NCI-H1694 (cell line): ENCODE results near the gene AVPR2.

ENCODE experiments used
- DNase-seq: peaks from one replicate; lab custom pipeline; 2025; lab: John Stamatoyannopoulos, UW

Gene AVPR2

DNA sequence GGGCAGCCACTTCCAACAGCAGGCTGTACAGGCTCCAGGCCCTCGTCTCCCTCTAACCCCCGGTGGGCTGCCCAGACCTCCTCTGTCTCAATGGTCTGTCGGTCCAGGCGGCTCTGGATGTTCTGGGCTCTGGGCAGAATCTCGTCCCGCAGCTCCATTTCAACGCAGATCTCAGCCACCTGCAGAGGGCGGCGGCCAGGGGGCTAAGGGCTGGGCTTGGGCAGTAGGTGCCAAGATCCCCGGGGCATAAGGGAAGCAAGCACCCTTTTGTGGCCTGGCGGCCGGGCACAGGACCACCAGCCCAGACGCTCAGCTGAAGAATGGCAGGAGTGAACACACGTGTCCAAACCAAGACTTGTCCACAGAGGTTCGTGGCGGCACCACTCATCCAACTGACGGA, 9.2 kb downstream of the AVPR2 start:
- no peak for DNase-seq

DNA sequence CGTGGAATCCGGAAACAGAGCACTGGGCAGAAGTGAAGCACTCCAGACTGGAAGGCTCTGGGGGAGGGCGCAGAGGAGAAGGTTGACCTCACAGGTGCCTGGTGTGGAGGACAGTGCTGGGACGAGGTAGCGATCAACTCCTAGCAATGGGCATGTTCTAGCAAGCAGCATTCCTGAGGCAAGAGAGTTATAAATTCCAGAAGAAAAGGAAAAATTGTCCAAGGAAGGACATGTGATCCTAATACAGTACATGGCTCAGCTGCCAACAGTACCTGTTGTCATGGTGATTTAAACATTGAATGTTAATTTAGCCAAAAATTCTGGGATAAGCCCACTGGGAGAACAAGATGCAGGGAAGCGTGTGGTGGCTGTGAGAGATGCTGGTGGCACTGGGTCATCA, 13.4 kb downstream of the AVPR2 start:
- DNase-seq = no peak

DNA sequence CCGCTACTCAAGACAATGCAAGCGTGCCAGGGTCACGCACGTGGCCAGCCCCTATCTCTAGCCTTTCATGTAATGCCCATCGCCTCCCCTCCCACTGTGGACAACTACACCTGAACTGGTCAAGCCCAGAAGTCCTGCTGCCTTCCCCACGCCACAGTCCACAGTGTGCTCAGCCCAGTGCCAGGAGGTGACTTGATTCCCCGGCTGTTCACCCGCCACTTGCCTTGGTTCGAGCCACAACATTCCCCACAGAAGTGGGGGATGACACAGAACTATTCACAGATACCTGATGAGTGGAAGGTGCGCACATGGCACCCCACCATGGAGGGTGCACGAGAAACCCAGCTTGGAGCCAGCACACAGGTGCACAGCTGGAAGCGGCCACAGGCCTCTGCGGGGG, 14.8 kb downstream of the AVPR2 start:
- DNase-seq = no peak

DNA sequence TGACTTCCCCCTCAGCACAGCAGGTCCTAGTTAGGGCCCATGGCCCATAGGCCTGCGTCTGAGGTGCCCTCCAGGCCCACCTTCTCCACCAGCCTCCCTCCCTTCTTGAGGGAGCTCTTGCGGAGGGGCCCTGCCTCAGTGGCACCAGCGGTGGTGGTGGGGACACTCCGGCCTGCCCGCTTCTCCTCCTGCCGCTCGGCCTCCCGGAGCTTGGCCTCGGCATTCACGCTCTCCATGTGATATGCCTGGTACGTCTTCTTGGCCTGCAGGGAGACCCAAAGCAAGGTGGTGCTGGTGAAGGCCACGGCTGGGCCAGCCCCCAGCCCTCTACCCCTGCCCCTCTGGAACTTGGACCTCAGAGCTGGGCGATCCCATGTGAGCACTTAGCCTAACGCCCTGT, 16.1 kb downstream of the AVPR2 start:
- no peak for DNase-seq

DNA sequence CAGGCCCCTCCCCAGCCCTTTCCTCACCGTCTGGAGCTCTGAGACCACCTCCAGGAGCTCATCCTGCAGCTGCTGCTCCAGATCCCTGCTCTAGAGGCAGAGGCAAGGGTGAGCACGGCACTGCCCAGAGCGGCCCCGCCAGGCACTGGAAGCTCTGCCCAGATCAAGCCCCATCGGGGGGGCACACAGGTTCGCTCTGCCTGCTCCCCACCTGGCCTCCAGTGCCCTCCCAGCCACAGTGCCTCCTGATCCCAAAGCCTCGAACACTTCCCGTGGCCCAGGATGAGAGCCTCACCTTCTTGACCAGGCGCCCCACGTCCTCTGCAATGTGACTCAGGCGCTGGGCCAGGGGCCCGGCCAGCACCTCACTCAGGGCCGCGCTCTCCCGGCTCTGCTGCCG, 16.6 kb downstream of the AVPR2 start:
- no peak for DNase-seq

DNA sequence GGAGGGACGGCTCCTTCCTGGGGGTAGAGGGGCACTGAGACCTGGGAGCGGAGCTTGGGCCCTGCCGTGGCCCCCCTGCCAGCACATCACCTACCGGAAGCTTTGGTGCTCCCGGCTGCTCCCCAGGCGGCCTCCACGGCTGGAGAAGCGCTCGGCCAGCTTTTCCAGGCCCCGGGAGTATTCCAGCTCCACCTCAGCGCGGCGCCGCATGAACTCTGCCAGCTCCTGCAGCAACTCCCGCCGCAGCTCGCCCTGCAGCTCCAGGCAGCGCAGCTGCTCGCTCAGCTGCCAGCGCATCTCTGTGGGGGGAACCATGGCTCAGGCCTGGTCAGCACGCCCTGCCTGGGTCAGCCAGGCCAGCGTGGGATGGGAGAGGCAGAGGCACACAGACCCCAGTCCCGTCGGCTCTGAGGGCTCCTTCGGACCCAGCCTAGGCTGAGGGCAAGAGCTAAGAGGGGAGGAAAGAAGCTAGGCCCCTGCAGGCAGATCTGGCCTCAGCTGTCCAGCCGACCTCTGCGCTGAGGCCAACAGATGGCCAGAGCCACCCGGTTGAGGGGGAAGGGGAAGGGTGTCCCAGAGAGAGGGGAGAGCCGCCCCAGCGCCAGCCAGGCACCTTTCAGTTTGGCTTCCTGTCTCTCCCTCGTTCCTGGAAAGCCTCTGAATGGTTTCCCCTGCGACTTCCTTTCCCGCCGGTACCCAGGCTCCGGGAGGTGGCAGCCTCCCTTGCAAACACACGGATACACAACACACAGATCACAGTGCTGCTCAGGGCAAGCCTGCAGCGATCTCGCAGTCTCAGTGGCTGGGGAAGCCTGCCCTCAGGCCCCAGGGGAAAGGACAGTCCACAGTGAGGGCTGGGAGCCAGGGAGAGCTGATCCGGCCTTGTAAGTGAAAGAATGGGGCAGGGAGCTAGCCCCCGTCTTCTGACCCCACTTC, 17.3 kb downstream of the AVPR2 start:
- peak; percentile 32 for DNase-seq

DNA sequence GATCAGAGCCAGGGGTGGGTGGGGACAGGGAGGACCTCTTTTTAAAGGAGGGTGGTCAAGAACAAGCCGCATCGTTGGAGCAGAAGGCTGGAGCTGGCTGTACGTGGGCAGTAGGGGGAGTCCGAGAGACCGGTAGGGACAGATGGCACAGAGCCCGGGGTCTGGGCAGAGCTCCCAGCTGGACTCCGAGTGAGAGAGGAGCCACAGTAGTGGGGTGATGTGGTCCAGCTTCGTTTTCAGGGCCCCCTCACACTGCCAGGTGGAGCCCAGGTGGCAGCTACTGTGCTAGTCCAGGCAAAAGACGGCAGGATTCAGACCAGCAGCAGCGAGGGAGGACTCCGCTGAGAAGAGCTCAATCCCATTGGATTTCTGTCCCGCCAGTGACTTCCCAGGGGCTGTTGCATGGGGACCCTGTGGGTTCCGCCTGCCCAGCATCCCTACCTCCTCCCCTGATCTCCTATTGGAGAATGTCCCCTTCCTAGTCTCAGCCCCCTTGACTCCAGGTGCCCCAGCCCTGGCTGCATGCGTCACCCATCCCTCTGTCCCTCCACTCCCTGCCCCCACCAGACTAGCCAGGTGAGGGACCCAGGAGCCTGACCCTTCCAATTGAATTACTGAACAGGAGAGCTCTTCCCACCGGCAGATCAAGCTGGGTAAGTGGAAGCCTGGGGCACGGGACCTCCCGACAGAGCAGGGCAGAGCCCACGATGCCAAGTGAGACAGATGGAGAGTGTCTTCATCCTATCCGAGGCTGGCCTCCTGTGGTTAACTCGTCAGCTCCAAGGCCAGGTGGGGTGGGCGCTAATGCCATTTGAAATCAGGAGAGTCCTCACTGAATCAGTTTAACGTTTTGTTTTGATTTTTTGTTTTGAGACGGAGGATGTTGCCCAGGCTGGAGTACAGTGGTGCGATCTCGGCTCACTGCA, 18.7 kb downstream of the AVPR2 start:
- peak; percentile 30 for DNase-seq

DNA sequence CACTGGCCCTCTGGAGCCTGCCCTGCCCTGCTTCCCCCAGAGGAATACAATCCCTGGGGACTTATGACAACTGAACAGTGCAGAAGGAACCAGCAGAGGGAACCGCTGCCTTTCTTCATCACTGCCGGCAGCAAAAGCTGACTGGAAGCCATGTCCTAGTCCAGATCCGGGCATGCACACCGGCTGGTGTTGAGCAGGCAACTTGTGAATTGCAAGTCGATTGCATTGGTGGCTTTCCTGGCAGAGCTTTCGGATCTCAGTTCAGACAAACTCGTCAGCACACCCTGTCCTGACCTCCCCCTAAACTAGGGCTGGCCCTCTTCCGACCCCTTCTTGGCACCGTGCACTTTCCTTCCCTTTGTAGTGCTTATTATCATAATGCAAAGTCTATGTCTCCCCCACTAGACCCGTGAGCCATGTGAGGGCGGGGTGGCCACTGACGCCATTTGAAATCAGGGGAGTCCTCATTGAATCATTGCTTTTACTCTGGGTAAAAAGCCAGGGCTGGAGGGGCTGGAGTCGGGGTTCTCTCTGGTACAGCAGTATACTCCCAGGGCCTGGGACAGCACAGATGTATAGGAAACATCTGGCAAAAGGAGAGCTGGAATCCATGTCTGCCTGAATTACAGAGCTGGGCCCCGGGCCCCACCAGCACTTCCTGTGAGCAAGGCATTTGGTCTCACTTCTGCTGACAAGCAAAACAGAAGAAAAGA, 19.8 kb downstream of the AVPR2 start:
- peak; percentile 57 for DNase-seq

DNA sequence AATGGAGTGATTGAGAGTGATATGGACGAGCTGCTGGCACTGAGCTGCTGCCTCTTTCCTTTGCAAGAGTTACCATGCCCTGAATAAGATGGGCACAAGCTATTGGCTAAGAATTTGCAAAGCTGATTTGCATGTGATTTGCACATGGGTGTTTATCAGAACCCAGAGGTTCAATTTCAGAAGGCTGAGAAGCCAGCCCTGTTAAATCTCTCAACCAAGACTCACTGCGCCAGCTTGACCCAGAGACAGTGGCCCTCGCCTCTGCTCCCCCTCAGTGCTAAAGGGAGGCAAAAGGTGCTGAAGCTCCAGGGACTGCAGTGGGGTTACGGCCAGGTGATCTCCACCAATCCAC, 20.9 kb downstream of the AVPR2 start:
- no peak for DNase-seq

DNA sequence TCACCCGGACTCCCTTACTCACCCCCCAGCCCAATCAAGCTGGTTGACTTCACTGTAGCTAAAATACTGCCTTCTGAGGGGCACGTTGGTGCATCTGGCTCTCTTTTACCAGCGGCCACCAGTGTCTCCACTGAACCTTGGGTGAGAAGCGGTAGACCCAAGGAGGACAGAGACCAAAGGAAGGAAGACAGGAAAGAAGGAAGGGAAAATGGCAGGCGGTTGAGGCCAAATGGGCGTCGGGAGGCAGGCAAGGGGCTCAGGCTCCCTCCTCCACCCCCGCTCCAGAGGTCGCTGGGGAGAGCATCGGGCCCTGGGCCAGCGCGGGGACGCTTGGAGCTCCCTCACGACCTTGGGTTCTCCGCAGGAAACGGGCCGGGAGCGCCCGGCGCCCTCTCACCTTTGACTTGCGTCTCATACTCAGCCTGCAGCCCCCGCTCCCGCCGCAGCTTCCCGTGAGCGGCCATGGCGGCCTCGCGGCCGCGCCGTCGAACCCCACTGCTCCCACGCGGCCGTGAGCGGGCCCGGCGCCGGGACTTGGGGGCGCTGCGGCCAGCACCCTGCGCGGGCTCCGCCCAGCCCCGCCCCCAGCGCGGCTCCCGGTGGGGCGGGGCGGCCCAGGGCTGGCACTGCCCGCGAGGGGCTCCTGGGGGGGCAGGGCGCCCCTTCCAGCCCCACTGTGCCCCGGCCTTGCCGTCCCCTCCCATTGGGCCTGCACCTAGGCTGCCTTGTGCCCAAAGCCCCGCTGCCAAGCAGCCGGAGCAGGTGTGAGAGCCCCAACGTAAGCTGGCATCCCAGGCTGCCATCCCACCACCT, 21.5 kb downstream of the AVPR2 start, which contains the start of gene ARHGAP4:
Gene ARHGAP4 (minus strand): TSS at position 526 of the 813 bp plus-strand sequence. CDS start 62 bp downstream, at position 464.
- no peak for DNase-seq

DNA sequence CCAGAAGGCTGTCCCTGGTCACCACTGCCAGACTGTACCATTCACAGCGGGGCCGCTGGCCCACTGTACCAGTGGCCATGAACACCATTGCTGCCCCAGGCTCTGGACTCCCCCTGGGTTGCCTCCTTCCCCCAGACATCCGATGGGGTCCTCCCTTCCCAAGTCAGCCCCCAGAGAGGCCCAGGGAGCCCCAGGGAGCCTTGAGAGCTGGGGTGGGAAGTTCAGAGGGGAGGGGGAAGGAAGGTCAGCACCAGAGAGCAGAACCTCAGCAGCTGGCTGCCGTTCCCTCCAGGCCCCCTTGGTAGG, 22.0 kb downstream of the AVPR2 start:
- no peak for DNase-seq

DNA sequence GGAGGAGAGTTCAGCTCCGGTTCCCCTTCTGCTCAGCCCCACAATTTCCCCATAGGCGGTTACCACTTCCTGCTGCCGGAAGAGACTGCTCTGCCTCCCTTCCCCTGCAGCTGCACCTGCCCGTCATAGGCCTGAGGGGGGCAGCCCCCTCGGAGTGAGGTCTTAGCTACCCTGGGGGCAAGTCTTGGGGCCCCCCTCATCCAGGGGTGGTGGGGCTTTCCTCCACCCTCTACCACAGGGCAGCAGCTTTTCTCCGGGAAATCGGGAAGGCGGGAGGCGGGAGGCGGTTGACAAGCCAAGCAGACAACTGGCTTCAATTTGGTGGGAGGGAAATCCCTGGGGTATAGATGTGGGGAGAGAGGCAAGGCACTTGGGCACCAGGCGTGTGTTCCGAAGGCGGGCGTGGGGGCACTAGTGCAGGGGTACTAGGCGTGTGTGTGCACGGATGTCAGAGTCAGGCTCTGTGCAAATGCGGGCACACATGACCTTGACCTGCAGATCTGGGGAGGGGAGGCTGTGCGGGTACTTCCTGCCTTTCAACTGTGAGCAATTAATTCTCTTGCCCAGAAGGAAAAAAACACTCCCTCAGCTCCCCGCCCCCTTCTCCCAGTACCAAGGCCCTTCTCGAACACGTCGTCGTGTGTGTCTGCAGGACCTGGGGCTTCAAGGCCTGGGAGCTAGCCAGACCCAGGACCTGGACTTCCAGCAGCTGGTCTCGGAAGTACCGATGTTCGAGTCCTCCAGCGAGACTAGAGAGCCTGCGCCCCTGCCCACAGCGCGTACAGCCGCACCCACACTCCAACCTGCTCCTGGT, 22.6 kb downstream of the AVPR2 start:
- DNase-seq = peak; percentile 73

DNA sequence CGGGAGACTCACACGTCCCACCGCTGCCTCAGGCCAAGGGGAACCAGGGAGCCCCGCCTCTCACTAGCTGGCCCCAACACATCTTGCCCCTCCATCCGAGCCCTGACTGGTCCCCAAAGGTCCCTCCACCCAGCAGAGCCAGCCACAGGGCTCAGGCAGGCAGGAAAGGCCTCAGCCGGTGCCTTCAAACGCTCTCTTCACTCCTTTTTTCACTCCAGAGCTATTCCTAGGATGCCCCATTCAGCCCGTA, 23.1 kb downstream of the AVPR2 start:
- DNase-seq = no peak

DNA sequence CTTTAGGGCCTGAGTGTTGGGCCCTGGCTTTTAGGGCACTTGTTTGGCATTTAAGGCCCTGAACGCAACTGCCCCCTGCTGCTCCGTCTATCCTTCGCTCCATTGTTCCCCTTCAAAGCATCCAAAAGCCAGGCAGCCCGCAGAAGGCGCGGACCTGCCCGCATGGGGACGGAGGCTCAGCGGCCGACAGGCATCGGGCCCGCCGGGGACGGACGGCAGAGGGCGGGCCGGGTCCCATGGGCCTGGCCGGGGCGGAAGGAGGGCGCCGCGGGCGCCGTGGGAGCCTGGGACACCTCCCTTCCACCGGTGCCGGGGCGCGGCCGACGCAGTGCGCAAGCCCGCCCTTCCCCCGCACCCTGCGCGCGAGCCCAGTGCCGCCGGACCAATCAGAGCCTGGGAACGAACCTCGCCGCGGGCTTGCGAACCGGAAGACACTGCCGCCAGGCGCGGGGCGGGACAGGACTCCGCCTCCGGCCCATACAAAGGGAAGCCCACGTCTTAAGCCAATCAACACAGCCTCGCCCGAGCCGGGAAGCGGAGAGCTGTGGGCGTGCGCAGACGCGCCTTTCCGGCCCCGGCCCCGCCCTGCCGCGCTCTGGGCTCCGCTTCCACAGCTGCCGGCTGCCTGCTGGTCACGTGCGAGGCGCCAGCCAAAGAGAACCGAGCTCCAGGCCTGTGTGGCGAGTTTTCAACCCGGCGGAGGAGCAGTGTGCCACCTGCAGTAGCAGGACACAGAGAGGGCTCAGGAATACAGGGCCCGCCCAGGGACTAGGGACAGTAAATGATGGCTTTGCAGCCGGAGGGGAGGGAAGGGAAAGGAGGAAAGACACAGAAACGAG, 23.7 kb downstream of the AVPR2 start:
- peak; percentile 95 for DNase-seq

DNA sequence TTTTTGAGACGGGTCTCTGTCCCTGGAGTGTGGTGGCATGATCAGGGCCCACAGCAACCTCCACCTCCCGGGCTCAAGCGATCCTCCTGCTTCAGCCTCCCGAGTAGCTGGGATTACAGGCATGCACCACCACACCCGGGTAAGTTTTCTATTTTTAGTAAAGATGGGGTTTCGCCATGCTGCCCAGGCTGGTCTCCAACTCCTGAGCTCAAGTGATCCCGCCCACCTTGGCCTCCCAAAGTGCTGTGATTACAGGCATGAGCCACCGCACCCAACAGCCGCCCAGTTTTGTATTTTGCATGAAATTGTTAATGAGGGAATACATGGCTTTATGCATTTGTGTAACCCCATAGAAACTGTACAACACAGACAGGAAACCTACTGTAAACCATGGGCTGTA, 24.4 kb downstream of the AVPR2 start:
- no peak for DNase-seq

DNA sequence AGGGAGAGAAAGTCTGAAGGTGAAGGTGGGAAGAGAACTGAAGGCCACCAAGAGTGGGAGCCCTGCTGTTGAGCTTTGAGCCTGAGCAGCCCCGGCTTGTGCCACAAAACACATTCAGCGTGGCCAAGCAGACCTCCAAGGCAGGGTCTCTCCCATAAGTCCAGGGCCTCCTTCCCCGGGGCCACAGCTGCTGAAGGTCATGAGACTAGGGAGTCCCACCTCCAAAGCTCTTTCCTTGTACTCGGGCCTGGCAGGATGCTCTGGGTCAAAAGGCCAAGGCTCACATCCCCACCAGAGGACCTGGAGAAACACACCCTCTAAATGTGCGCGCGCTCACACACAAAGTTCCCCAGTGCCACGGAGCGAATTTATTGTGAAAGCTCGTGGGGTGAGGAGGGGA, 25.1 kb downstream of the AVPR2 start:
- no peak for DNase-seq

DNA sequence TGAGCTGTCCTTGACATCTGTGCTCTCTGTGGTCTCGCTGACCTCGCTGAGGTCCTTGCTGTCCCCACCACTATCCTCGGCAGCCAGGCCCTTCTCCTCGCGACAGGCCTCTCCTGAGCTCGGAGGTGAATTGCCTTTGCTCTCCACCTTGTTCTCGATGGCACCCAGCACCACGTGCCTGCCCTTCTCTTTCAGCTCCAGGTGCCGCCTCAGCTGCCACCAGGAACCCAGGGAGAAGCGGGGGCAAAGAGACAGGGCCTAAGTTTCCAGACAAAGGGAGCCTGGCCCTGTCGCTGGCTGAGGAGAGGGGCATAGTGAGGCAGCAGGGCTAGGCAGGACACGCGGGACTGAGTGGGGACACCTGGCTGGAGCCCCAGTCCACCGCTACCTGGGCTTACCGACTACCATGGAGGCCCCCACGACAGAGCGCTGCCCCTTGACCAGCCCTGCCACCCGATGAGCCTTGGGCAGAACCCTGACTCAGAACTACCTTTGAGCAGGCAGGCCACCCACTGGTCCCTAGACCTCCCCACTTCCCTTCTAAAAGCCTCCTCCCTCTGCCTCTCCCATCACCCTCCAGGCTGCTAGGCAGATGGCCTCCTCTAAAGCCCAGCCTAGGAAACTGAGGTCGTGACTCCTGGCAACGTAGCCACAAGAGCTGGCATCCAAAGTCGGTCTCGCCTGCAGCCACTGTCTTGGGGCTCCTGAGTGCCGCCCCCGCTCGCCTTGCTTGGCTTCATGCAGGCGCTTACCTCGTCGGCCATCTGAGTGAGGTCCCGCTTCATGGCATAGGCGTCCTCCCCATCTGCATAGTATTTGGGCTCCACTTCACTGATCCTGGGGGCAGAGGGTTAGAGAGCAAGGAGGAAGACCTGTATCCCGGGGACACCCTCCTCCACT, 25.8 kb downstream of the AVPR2 start:
- no peak for DNase-seq

DNA sequence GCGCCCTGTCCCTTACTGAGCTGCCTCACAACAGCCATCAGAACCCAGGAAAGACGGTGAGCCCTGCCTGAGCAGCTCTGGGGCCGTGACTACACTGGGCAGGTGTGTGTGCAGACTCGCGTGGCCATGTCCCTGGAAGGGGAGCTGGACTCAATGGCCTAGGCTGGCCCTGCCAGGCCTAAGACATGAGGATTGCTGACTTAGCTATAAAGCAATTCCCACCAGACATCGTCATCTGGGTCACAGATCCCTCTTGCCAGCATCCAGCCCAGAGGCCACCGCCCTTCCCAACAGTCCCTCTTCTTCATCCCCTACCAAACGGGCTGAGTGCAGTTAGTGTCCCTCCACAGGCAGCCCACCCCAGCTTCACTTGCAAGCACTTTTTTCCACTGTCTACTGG, 26.7 kb downstream of the AVPR2 start:
- DNase-seq = no peak

DNA sequence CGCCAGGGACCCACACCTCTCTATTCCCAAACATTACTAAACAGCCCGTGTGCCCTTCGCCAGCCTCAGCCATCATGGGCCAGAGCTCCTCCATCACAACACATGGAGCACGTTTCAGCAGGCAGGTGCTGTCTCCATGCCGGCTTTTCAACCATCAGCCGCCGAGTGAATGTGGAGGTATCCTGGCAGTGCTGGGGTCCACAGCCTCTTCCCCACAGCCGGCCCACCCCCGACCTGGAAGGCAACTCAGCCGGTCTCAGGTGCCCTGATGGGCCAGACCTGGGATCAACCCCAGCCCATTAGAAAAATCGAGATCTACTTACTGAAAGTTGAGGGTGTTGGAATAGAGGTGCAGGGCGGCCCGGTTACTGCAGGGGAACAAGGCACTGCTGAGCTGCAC, 27.3 kb downstream of the AVPR2 start:
- no peak for DNase-seq
